Measurements from ENCODE around the gene MAMLD1. TPM values are rescaled to one million over a fixed set of nuclear protein-coding genes. Genes with fewer than 3 reads are reported as not detected.

MAMLD1 gene
- total and polyA plus RNA-seq, 7 donors: under 0.01 to 6.4 (median 1.2) TPM

- intact Hi-C loops (cut with DNase I): no loop called here
- Histone ChIP-seq H3K27ac (no peak overlapping the region), H3K4me3 (no peak overlapping the region), H3K27me3 (no peaks in the 10 kb centered on the region), H3K4me1 (no peaks in the 10 kb centered on the region), H3K9me3 (no peaks in the 10 kb centered on the region), H3K36me3 (no peaks in the 10 kb centered on the region)
- DNase-seq: no peak
- WGBS, 2 donors: 85 to 86% methylated on average over 6 of the region's 6 CpGs
- TF ChIP-seq POLR2A (IDR thresholded peaks at IDR 0.05) (no peak), POLR2AphosphoS5 (IDR thresholded peaks at IDR 0.05) (no peak), EP300 (IDR thresholded peaks at IDR 0.05) (no peak), CTCF (IDR thresholded peaks at IDR 0.05) (no peak)
These were observed 177.8 kb downstream of the MAMLD1 start for GRCh38 chrX:150540965-150541364.

GRCh38 chrX:150542846-150543229, 179.7 kb downstream of the MAMLD1 start:
- no peak for DNase-seq
- no peaks in the 10 kb centered on the region for H3K9me3 ChIP-seq
- WGBS, 2 donors: 93 to 98% methylated on average over 4 of the region's 4 CpGs
- H3K27ac ChIP-seq: no peak overlapping the region
- intact Hi-C loops (cut with DNase I): no loop called here
- H3K27me3 ChIP-seq: no peaks in the 10 kb centered on the region
- no peaks in the 10 kb centered on the region for H3K36me3 ChIP-seq
- H3K4me1 ChIP-seq: peaks cover 0 to 15% (median 6%) of the 10 kb centered on the region in 4 donors
- H3K4me3 ChIP-seq: no peak overlapping the region
- TF ChIP-seq EP300 (IDR thresholded peaks at IDR 0.05): no peak
- TF ChIP-seq CTCF (IDR thresholded peaks at IDR 0.05): no peak
- no peak for TF ChIP-seq POLR2A (IDR thresholded peaks at IDR 0.05)
- TF ChIP-seq POLR2AphosphoS5 (IDR thresholded peaks at IDR 0.05): no peak

GRCh38 chrX:150543230-150544155, 180.4 kb downstream of the MAMLD1 start:
- 79 to 89% methylated on average over 13 of the region's 13 CpGs for WGBS, 2 donors
- no peak for DNase-seq
- Histone ChIP-seq H3K9me3 (no peaks in the 10 kb centered on the region), H3K27ac (no peak overlapping the region), H3K36me3 (no peaks in the 10 kb centered on the region), H3K4me3 (no peak overlapping the region), H3K4me1 (peaks cover 0 to 19% (median 8%) of the 10 kb centered on the region in 4 donors), H3K27me3 (no peaks in the 10 kb centered on the region)
- intact Hi-C loops (cut with DNase I): no loop called here
- no peak for TF ChIP-seq CTCF (IDR thresholded peaks at IDR 0.05)
- TF ChIP-seq EP300 (IDR thresholded peaks at IDR 0.05): no peak
- TF ChIP-seq POLR2A (IDR thresholded peaks at IDR 0.05): no peak
- TF ChIP-seq POLR2AphosphoS5 (IDR thresholded peaks at IDR 0.05): no peak

GRCh38 chrX:150544222-150544787, 181.2 kb downstream of the MAMLD1 start:
- DNase-seq: no peak
- WGBS, 2 donors: 63 to 78% methylated on average over 11 of the region's 11 CpGs
- H3K27ac ChIP-seq: no peak overlapping the region
- peaks cover 0 to 19% (median 8%) of the 10 kb centered on the region in 4 donors for H3K4me1 ChIP-seq
- no peak for TF ChIP-seq POLR2A (IDR thresholded peaks at IDR 0.05)
- no peak for TF ChIP-seq EP300 (IDR thresholded peaks at IDR 0.05)
- TF ChIP-seq CTCF (IDR thresholded peaks at IDR 0.05): no peak
- no peak for TF ChIP-seq POLR2AphosphoS5 (IDR thresholded peaks at IDR 0.05)
- intact Hi-C loops (cut with DNase I): no loop called here
- no peak overlapping the region for H3K4me3 ChIP-seq
- no peaks in the 10 kb centered on the region for H3K36me3 ChIP-seq
- H3K27me3 ChIP-seq: no peaks in the 10 kb centered on the region
- no peaks in the 10 kb centered on the region for H3K9me3 ChIP-seq
